HepG2 (cell line): Measurements from ENCODE around the gene RANBP3. TPM values are rescaled to one million over a fixed set of nuclear protein-coding genes. Genes with fewer than 3 reads are reported as not detected.

Experiments used
- ATAC-seq: fragments of 200-7000 bp; cut with Tn5 transposase; 3 replicates; pipeline ENCODE4 v1.9.1; 2020; ENCODE audit warnings: mild to moderate bottlenecking, moderate library complexity
- BruUV-seq: library from RNA; stranded (reverse); fragments of 400-500 nt; replicated peaks from 2 replicates; lab custom pipeline; 2021; lab: Mats Ljungman, UMichigan
- CTCF ChIA-PET: fragments of 300-600 bp; formaldehyde crosslinking; extraction: SDS; loops from one replicate; lab custom pipeline; 2021; ENCODE audit warnings: low total read pairs, inconsistent platforms, low intra/inter-chr PET ratio; lab: Yijun Ruan, JAX
- POLR2A ChIA-PET: fragments of 350-600 bp; sonication (Branson Sonifier 250); formaldehyde crosslinking; loops from one replicate; lab custom pipeline; 2020; ENCODE audit warnings: antibody characterized with exemption, inconsistent platforms; lab: Yijun Ruan, JAX
- DNase-seq: peaks from one replicate; pipeline ENCODE4 v3.0.0-alpha.2; 2015; ENCODE audit warnings: low spot score
- FAIRE-seq: peaks from 3 replicates; lab custom pipeline; 2011; peaks lifted over from hg19 to GRCh38; lab: Jason Lieb, UNC
- H2AFZ ChIP-seq: one replicate; pipeline ENCODE4 v1.6.1; 2011; ENCODE audit warnings: low read length, inconsistent platforms
- H3K27ac ChIP-seq: fragments of 300-600 bp; 3 replicates; pipeline ENCODE4 v1.8.0; 2011; ENCODE audit warnings: mixed run types, mild to moderate bottlenecking, mixed read lengths, low read length, inconsistent platforms; ENCODE audit not compliant: insufficient read depth; ENCODE audit errors: extremely low read length
- H3K27me3 ChIP-seq, 2 experiments: fragments of 200-600 bp in 1 of 2; 2 replicates in 1 of 2; 3 replicates in 1 of 2; pipeline versions ENCODE4 v1.6.0 to v1.8.0; 2011; ENCODE audit warnings: low read length in 2 of 2, mild to moderate bottlenecking in 2 of 2, moderate library complexity in 2 of 2, inconsistent platforms in 1 of 2; ENCODE audit not compliant: insufficient read depth in 2 of 2, control insufficient read depth in 1 of 2
- H3K36me3 ChIP-seq, 2 experiments: fragments of 200-600 bp in 1 of 2; replicated peaks in 1 of 2; 2 replicates in 1 of 2; 3 replicates in 1 of 2; pipeline versions ENCODE4 v1.5.1 to v1.8.0; 2011; ENCODE audit warnings: low read length in 2 of 2, inconsistent platforms in 1 of 2; ENCODE audit not compliant: insufficient read depth in 2 of 2, control insufficient read depth in 1 of 2
- H3K4me1 ChIP-seq: 2 replicates; pipeline ENCODE4 v1.5.1; 2012; ENCODE audit warnings: low read length, inconsistent platforms; ENCODE audit not compliant: insufficient read depth
- H3K4me2 ChIP-seq: 2 replicates; pipeline ENCODE4 v1.6.0; 2011; ENCODE audit warnings: low read depth, low read length, inconsistent platforms
- H3K4me3 ChIP-seq, 3 experiments: fragments of 200-600 bp in 1 of 3; sonication (generic), shearing (Covaris generic) in 1 of 3; replicated peaks in 1 of 3; 2 replicates each; pipeline ENCODE4 v1.5.1; 2011 to 2016; ENCODE audit warnings: low read length in 3 of 3, inconsistent platforms in 2 of 3, low read depth in 2 of 3, mild to moderate bottlenecking in 2 of 3, control low read depth in 1 of 3, mixed read lengths in 1 of 3; ENCODE audit not compliant: insufficient read depth in 1 of 3
- H3K79me2 ChIP-seq: one replicate; pipeline ENCODE4 v1.6.1; 2011; ENCODE audit warnings: low read length, inconsistent platforms; ENCODE audit not compliant: insufficient read depth
- H3K9ac ChIP-seq: 2 replicates; pipeline ENCODE4 v1.6.0; 2011; ENCODE audit warnings: mild to moderate bottlenecking, low read depth, low read length, inconsistent platforms; ENCODE audit not compliant: insufficient read depth
- H3K9me3 ChIP-seq: 2 replicates; pipeline ENCODE4 v1.5.1; 2012; ENCODE audit warnings: mild to moderate bottlenecking, low read length
- H4K20me1 ChIP-seq: 2 replicates; pipeline ENCODE4 v1.6.0; 2011; ENCODE audit warnings: inconsistent platforms, mild to moderate bottlenecking, low read length, moderate library complexity; ENCODE audit not compliant: insufficient read depth
- ATF1 ChIP-seq: IDR thresholded peaks from 2 replicates; pipeline ENCODE4 v1.6.1; 2016; ENCODE audit warnings: mild to moderate bottlenecking, control low read depth
- FLYWCH1 ChIP-seq: sonication (generic); formaldehyde crosslinking; IDR thresholded peaks from 2 replicates; pipeline ENCODE4 v1.8.1; 2023; ENCODE audit warnings: mild to moderate bottlenecking, missing genetic modification reagents
- HCFC1 ChIP-seq: fragments of 150-350 bp; IDR thresholded peaks from 2 replicates; pipeline ENCODE4 v1.6.1; 2014; ENCODE audit warnings: low read depth, low read length
- HNRNPUL1 ChIP-seq: fragments of 200-400 bp; formaldehyde crosslinking; IDR thresholded peaks from 2 replicates; pipeline ENCODE4 v1.6.1; 2017; ENCODE audit warnings: low read depth, mild to moderate bottlenecking, low read length, moderate library complexity
- HOXD1 ChIP-seq: sonication (generic); formaldehyde crosslinking; IDR thresholded peaks from 2 replicates; pipeline ENCODE4 v1.5.0; 2020; ENCODE audit warnings: missing genetic modification reagents
- NONO ChIP-seq, 2 experiments: fragments of 450-650 bp in 1 of 2; sonication (generic) in 1 of 2; formaldehyde crosslinking in 1 of 2; IDR thresholded peaks in 1 of 2; conservative IDR thresholded peaks in 1 of 2; 2 replicates each; pipeline versions ENCODE4 v1.6.1 to v1.8.0; 2017 to 2022; ENCODE audit warnings: mild to moderate bottlenecking in 1 of 2, missing genetic modification reagents in 1 of 2, moderate library complexity in 1 of 2
- ZBTB26 ChIP-seq: IDR thresholded peaks from 2 replicates; pipeline ENCODE4 v1.6.1; 2016; ENCODE audit warnings: missing compliant biosample characterization, missing genetic modification reagents, borderline replicate concordance
- ZNF564 ChIP-seq: sonication (generic); formaldehyde crosslinking; IDR thresholded peaks from 2 replicates; pipeline ENCODE4 v1.8.1; 2023; ENCODE audit warnings: mild to moderate bottlenecking, missing genetic modification reagents
- WGBS: methylation state at CpG from one replicate; pipeline ENCODE4 v1.1.6; 2017; ENCODE audit warnings: low lambda C conversion rate; 5-methylcytosine and 5-hydroxymethylcytosine counted together
- in situ Hi-C: cut with HindIII; loops from 2 replicates; pipeline ENCODE4 v1.10.0; 2017; ENCODE audit warnings: low pct_unique_long_range_greater_than_20kb; ENCODE audit not compliant: extremely low pct_ligation_motif_present
- intact Hi-C: fragments of 100-400 bp; cut with micrococcal nuclease; formaldehyde crosslinking; loops from one replicate; pipeline ENCODE4 v1.10.0; 2022; ENCODE audit not compliant: unreplicated experiment
- polyA plus RNA-seq, 8 experiments: library from polyadenylated mRNA; depleted of rRNA in 3 of 8; stranded (reverse) in 7 of 8; unstranded in 1 of 8; fragments of >200 nt; fragmentation: Illumina TruSeq in 4 of 8; extraction: Trizol in 4 of 8; gene quantifications; 2 replicates each; pipeline versions ENCODE4 v1.2.1 to v1.2.3, GENCODE V29; 2011 to 2016; ENCODE audit warnings: low read depth in 4 of 8, missing spikeins in 1 of 8, mixed read lengths in 1 of 8; ENCODE audit not compliant: insufficient read depth in 1 of 8
- total RNA-seq, 5 experiments: library from RNA; depleted of rRNA; stranded (reverse); fragments of >200 nt; fragmentation: Illumina TruSeq; extraction: Trizol; gene quantifications; 2 replicates each; pipeline ENCODE4 v1.2.3, GENCODE V29; 2016; ENCODE audit warnings: low read depth in 1 of 5
- TF ChIP-seq, protein P1 (sequence below): sonication (generic); formaldehyde crosslinking; IDR thresholded peaks from 2 replicates; pipeline ENCODE4 v1.5.0; 2020; ENCODE audit warnings: missing genetic modification reagents, mild to moderate bottlenecking, borderline replicate concordance
- TF ChIP-seq, protein P2 (sequence below): sonication (generic); formaldehyde crosslinking; conservative IDR thresholded peaks from 2 replicates; pipeline ENCODE4 v1.4.0; 2020; ENCODE audit warnings: mild to moderate bottlenecking, missing genetic modification reagents, moderate library complexity
- TF ChIP-seq, protein P3 (sequence below): IDR thresholded peaks from 2 replicates; pipeline ENCODE4 v1.6.1; 2016; ENCODE audit warnings: missing biosample characterization, missing genetic modification reagents, low read depth

RANBP3 gene
- total and polyA plus RNA-seq, 2 of the 13 experiments (the other 11 are each of a cell fraction or from before 2014, with no cell fraction given): 39.5 to 149 TPM

- H4K20me1 ChIP-seq: peaks cover 14% of the 10 kb centered on the region; the same call in 1 of the 2 replicates
- H3K79me2 ChIP-seq: peaks cover 93% of the 10 kb centered on the region
- H3K9me3 ChIP-seq: no peaks in the 10 kb centered on the region
- in situ Hi-C loops (loop anchor here (5.0 kb wide), 1 partner anchor 40 kb away; the partner anchor contains the start of gene CAPS), intact Hi-C loops (no loop called here)
- no peak overlapping the region for H3K27ac ChIP-seq
- FAIRE-seq: no peak
- no peak overlapping the region for H3K4me2 ChIP-seq
- BruUV-seq: no TSS peak
- ChIA-PET POLR2A (interaction anchor here (1.6 kb wide), 1 partner anchor 10 kb away, joined by 6 read pairs; no protein-coding TSS in a partner anchor), CTCF (no interaction called here)
- no peak for ATAC-seq
- peaks cover 19 to 49% of the 10 kb centered on the region in 2 experiments; a peak in 4 of 5 replicates for H3K36me3 ChIP-seq
- H3K27me3 ChIP-seq: no peaks in the 10 kb centered on the region
- WGBS: 95% methylated on average over 17 of the region's 18 CpGs
- H3K9ac ChIP-seq: peak overlapping the region; percentile 14; the same call in 1 of the 2 replicates
- no peak for DNase-seq
- no peak overlapping the region for H2AFZ ChIP-seq
- no peak overlapping the region for H3K4me3 ChIP-seq
- peaks cover 60% of the 10 kb centered on the region for H3K4me1 ChIP-seq
- TF ChIP-seq NONO (IDR thresholded peaks at IDR 0.05): no peak
- TF ChIP-seq NONO (CRISPR knock-in tag; conservative IDR thresholded peaks at IDR 0.05): no peak
- no peak for TF ChIP-seq ZNF564 (CRISPR knock-in tag)
- no peak for TF ChIP-seq HOXD1
- TF ChIP-seq HCFC1: no peak
- no peak for TF ChIP-seq FLYWCH1 (CRISPR knock-in tag)
- TF ChIP-seq ATF1: no peak
- TF ChIP-seq ZBTB26 (CRISPR knock-in tag): no peak
- TF ChIP-seq, protein P1, sequence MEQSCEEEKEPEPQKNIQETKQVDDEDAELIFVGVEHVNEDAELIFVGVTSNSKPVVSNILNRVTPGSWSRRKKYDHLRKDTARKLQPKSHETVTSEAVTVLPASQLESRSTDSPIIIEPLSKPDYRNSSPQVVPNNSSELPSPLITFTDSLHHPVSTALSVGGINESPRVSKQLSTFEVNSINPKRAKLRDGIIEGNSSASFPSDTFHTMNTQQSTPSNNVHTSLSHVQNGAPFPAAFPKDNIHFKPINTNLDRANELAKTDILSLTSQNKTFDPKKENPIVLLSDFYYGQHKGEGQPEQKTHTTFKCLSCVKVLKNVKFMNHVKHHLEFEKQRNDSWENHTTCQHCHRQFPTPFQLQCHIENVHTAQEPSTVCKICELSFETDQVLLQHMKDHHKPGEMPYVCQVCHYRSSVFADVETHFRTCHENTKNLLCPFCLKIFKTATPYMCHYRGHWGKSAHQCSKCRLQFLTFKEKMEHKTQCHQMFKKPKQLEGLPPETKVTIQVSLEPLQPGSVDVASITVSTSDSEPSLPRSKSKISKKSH (CRISPR knock-in tag): no peak
- TF ChIP-seq HNRNPUL1: no peak
- TF ChIP-seq, protein P2, sequence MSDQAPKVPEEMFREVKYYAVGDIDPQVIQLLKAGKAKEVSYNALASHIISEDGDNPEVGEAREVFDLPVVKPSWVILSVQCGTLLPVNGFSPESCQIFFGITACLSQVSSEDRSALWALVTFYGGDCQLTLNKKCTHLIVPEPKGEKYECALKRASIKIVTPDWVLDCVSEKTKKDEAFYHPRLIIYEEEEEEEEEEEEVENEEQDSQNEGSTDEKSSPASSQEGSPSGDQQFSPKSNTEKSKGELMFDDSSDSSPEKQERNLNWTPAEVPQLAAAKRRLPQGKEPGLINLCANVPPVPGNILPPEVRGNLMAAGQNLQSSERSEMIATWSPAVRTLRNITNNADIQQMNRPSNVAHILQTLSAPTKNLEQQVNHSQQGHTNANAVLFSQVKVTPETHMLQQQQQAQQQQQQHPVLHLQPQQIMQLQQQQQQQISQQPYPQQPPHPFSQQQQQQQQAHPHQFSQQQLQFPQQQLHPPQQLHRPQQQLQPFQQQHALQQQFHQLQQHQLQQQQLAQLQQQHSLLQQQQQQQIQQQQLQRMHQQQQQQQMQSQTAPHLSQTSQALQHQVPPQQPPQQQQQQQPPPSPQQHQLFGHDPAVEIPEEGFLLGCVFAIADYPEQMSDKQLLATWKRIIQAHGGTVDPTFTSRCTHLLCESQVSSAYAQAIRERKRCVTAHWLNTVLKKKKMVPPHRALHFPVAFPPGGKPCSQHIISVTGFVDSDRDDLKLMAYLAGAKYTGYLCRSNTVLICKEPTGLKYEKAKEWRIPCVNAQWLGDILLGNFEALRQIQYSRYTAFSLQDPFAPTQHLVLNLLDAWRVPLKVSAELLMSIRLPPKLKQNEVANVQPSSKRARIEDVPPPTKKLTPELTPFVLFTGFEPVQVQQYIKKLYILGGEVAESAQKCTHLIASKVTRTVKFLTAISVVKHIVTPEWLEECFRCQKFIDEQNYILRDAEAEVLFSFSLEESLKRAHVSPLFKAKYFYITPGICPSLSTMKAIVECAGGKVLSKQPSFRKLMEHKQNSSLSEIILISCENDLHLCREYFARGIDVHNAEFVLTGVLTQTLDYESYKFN: no peak
- TF ChIP-seq, protein P3, sequence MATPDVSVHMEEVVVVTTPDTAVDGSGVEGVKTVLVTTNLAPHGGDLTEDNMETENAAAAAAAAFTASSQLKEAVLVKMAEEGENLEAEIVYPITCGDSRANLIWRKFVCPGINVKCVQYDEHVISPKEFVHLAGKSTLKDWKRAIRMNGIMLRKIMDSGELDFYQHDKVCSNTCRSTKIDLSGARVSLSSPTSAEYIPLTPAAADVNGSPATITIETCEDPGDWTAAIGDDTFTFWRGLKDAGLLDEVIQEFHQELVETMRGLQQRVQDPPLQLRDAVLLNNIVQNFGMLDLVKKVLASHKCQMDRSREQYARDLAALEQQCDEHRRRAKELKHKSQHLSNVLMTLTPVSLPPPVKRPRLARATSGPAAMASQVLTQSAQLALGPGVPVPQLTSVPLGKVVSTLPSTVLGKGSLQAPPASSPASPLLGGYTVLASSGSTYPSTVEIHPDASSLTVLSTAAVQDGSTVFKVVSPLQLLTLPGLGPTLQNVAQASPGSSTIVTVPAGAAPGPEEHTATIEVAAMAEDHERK (CRISPR knock-in tag): no peak
Measured at GRCh38 chr19:5952193-5953029, 25.5 kb downstream of the RANBP3 start.
